ENCODE data around the gene UBR4.

GRCh38 chr1:19065526-19066247 is 144.4 kb downstream of the UBR4 start:
- TF ChIP-seq CTCF (IDR thresholded peaks at IDR 0.05; ENCODE audit: low read depth, low read length) (no peak), EZH2phosphoT487 (IDR thresholded peaks at IDR 0.05; ENCODE audit: low read depth) (no peak)

Measured in OCI-LY3 (cell line).